GM12878 (cell line): ENCODE data around the gene STK40. TPM values are rescaled to one million over a fixed set of nuclear protein-coding genes. Genes with fewer than 3 reads are reported as not detected.

Experiments used
- ATAC-seq: fragments of 200-7000 bp; cut with Tn5 transposase; 3 replicates; pipeline ENCODE4 v1.9.1; 2020; ENCODE audit warnings: mild to moderate bottlenecking, moderate library complexity
- BruUV-seq: library from RNA; stranded (reverse); fragments of 400-500 nt; replicated peaks from 2 replicates; lab custom pipeline; 2021; lab: Mats Ljungman, UMichigan
- CTCF ChIA-PET: fragments of 300-600 bp; sonication (Branson Sonifier 250); formaldehyde crosslinking; extraction: SDS; loops from one replicate; lab custom pipeline; 2021; ENCODE audit warnings: inconsistent platforms; lab: Yijun Ruan, JAX
- POLR2A ChIA-PET: fragments of 350-600 bp; formaldehyde crosslinking; extraction: SDS; loops from one replicate; lab custom pipeline; 2021; ENCODE audit warnings: inconsistent platforms; lab: Charles Lee
- RAD21 ChIA-PET: fragments of 300-600 bp; sonication (Branson Sonifier 250); formaldehyde crosslinking; loops from one replicate; lab custom pipeline; 2023; ENCODE audit warnings: antibody characterized with exemption; ENCODE audit not compliant: unreplicated experiment; lab: Charles Lee
- SMC1A ChIA-PET: fragments of 300-600 bp; sonication (Branson Sonifier 250); formaldehyde crosslinking; loops from one replicate; lab custom pipeline; 2023; ENCODE audit not compliant: unreplicated experiment, uncharacterized antibody; lab: Charles Lee
- DNase-seq: peaks from one replicate; pipeline ENCODE4 v3.0.0-alpha.2; 2011; ENCODE audit warnings: low read depth, low spot score
- FAIRE-seq: peaks from 3 replicates; lab custom pipeline; 2011; peaks lifted over from hg19 to GRCh38; lab: Jason Lieb, UNC
- H2AFZ ChIP-seq: 2 replicates; pipeline ENCODE4 v1.6.0; 2011; ENCODE audit warnings: low read depth, low read length, control low read depth; ENCODE audit not compliant: control insufficient read depth
- H3K27ac ChIP-seq: 2 replicates; pipeline ENCODE4 v1.5.1; 2011; ENCODE audit warnings: control low read depth; ENCODE audit not compliant: control insufficient read depth, insufficient read depth
- H3K27me3 ChIP-seq, 2 experiments: replicated peaks in 1 of 2; 2 replicates each; pipeline versions ENCODE4 v1.6.0 to v1.6.1; 2011; ENCODE audit warnings: low read length in 1 of 2; ENCODE audit not compliant: control insufficient read depth in 2 of 2, insufficient read depth in 2 of 2
- H3K36me3 ChIP-seq, 2 experiments: 2 replicates each; pipeline ENCODE4 v1.5.1; 2011; ENCODE audit warnings: low read length in 1 of 2; ENCODE audit not compliant: control insufficient read depth in 2 of 2, insufficient read depth in 2 of 2
- H3K4me1 ChIP-seq: 2 replicates; pipeline ENCODE4 v1.6.1; 2011; ENCODE audit warnings: mild to moderate bottlenecking, low read length, moderate library complexity, mixed read lengths; ENCODE audit not compliant: control insufficient read depth, insufficient read depth
- H3K4me2 ChIP-seq: 2 replicates; pipeline ENCODE4 v1.6.0; 2011; ENCODE audit warnings: control low read depth; ENCODE audit not compliant: control insufficient read depth, insufficient read depth
- H3K4me3 ChIP-seq: fragments of 200-600 bp; sonication (generic); 2 replicates; pipeline ENCODE4 v1.5.1; 2016
- H3K79me2 ChIP-seq: 2 replicates; pipeline ENCODE4 v1.6.0; 2011; ENCODE audit warnings: low read length; ENCODE audit not compliant: control insufficient read depth, insufficient read depth
- H3K9ac ChIP-seq: 2 replicates; pipeline ENCODE4 v1.8.0; 2011; ENCODE audit warnings: low read length, control low read depth, mixed read lengths; ENCODE audit not compliant: control insufficient read depth, insufficient read depth
- H3K9me3 ChIP-seq: replicated peaks from 3 replicates; pipeline ENCODE4 v1.5.1; 2011; ENCODE audit warnings: mild to moderate bottlenecking, low read length; ENCODE audit not compliant: control insufficient read depth, insufficient read depth
- H4K20me1 ChIP-seq: 2 replicates; pipeline ENCODE4 v1.6.0; 2011; ENCODE audit not compliant: control insufficient read depth, insufficient read depth
- ATF7 ChIP-seq: fragments of 450-650 bp; IDR thresholded peaks from 2 replicates; pipeline ENCODE4 v1.6.1; 2016; ENCODE audit warnings: low read depth, mild to moderate bottlenecking
- CBFB ChIP-seq: IDR thresholded peaks from 2 replicates; pipeline ENCODE4 v1.6.1; 2016; ENCODE audit warnings: antibody characterized with exemption, low read depth
- IRF4 ChIP-seq: IDR thresholded peaks from 2 replicates; pipeline ENCODE4 v1.6.1; 2011; ENCODE audit warnings: low read depth, low read length
- JUND ChIP-seq: IDR thresholded peaks from 2 replicates; pipeline ENCODE4 v1.6.1; 2012; ENCODE audit warnings: low read depth, mild to moderate bottlenecking, low read length, improper control_type of control experiment, moderate library complexity
- RBBP5 ChIP-seq: fragments of 200-600 bp; sonication (generic); conservative IDR thresholded peaks from 2 replicates; pipeline ENCODE4 v1.6.1; 2016
- YBX1 ChIP-seq: fragments of 450-650 bp; IDR thresholded peaks from 2 replicates; pipeline ENCODE4 v1.6.1; 2016; ENCODE audit warnings: antibody characterized with exemption
- ZBED1 ChIP-seq: IDR thresholded peaks from 2 replicates; pipeline ENCODE4 v1.6.1; 2016; ENCODE audit warnings: borderline replicate concordance
- ZNF207 ChIP-seq: fragments of 450-650 bp; IDR thresholded peaks from 2 replicates; pipeline ENCODE4 v1.6.1; 2014; ENCODE audit warnings: antibody characterized with exemption, mild to moderate bottlenecking, borderline replicate concordance
- WGBS: methylation state at CpG from one replicate; pipeline ENCODE4 v1.1.6; 2016; ENCODE audit warnings: low lambda C conversion rate; ENCODE audit not compliant: insufficient replicate concordance, insufficient coverage; ENCODE audit errors: missing lambda C conversion rate; 5-methylcytosine and 5-hydroxymethylcytosine counted together
- in situ Hi-C: fragments of 300-500 bp; cut with MboI; formaldehyde crosslinking; loops from 9 replicates; pipeline ENCODE4 v1.14.3; 2018; ENCODE audit warnings: mixed read lengths
- intact Hi-C: fragments of 100-400 bp; cut with micrococcal nuclease; formaldehyde crosslinking; loops from one replicate; pipeline ENCODE4 v1.14.2; 2022; ENCODE audit not compliant: unreplicated experiment
- polyA plus RNA-seq, 11 experiments: library from polyadenylated mRNA; depleted of rRNA in 4 of 11; unstranded in 6 of 11; stranded (reverse) in 5 of 11; fragments of >200 nt; fragmentation: Nextera tagmentation in 4 of 11; fragmentation: Illumina TruSeq in 1 of 11; extraction: Ambion mirVana in 4 of 11; extraction: Trizol in 1 of 11; gene quantifications; 1 replicate in 1 of 11; 2 replicates in 10 of 11; pipeline versions ENCODE4 v1.2.1 to v1.2.3, GENCODE V29; 2011 to 2016; ENCODE audit warnings: inconsistent platforms in 2 of 11, missing spikeins in 2 of 11, low read depth in 1 of 11
- total RNA-seq, 4 experiments: library from RNA; depleted of rRNA in 3 of 4; stranded (reverse); fragments of >200 nt in 3 of 4; fragmentation: Illumina TruSeq in 1 of 4; extraction: Trizol in 1 of 4; gene quantifications; 2 replicates each; pipeline versions ENCODE4 v1.2.1 to v1.2.3, GENCODE V29; 2013 to 2021
- TF ChIP-seq, protein P1 (sequence below): fragments of 450-650 bp; IDR thresholded peaks from 2 replicates; pipeline ENCODE4 v1.6.1; 2018; ENCODE audit warnings: borderline replicate concordance, mild to moderate bottlenecking; ENCODE audit not compliant: partially characterized antibody
- TF ChIP-seq, protein P2 (sequence below): IDR thresholded peaks from 2 replicates; pipeline ENCODE4 v1.6.1; 2012; ENCODE audit warnings: improper control_type of control experiment, low read depth, low read length; ENCODE audit not compliant: insufficient replicate concordance
- TF ChIP-seq, protein P3 (sequence below): IDR thresholded peaks from 2 replicates; pipeline ENCODE4 v1.6.1; 2011; ENCODE audit warnings: low read depth, low read length, improper control_type of control experiment, borderline replicate concordance
- TF ChIP-seq, protein P4 (sequence below): IDR thresholded peaks from 2 replicates; pipeline ENCODE4 v1.6.1; 2012; ENCODE audit warnings: low read depth, low read length, improper control_type of control experiment
- TF ChIP-seq, protein P5 (sequence below): fragments of 450-650 bp; IDR thresholded peaks from 2 replicates; pipeline ENCODE4 v1.6.1; 2014; ENCODE audit warnings: mild to moderate bottlenecking

Gene STK40
- total and polyA plus RNA-seq, 10 of the 15 experiments (the other 5 are each of a cell fraction or from before 2014, with no cell fraction given) = 0.27 to 51.0 (median 29.5) TPM

DNA sequence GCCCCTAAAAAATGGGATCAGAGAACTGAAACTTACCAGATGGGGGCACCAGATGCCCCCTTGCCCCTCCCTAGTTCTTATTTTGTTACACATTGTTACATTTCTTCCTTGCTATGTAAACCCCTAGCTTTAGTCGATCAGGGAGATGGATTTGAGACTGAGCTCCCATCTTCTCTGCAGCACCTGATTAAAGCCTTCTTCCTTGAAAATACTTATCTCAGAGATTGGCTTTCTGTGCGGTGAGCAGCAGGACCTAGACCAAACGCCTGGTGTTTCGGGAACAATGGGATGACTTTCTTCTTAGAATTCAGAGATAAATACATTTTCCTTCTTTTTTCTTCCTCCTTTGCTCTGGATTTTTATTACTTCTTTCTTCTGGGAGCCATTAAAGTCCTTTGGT, 28.7 kb upstream of the STK40 start:
- Histone ChIP-seq H3K36me3 (0 out of 4 replicates have a peak, but pooled peaks cover 0 to 2% of the 10 kb centered on the region in 2 experiments), H4K20me1 (no peaks in the 10 kb centered on the region), H3K4me1 (no peaks in the 10 kb centered on the region), H2AFZ (no peak overlapping the region), H3K27me3 (no peaks in the 10 kb centered on the region), H3K9ac (no peak overlapping the region), H3K4me3 (no peak overlapping the region), H3K79me2 (no peaks in the 10 kb centered on the region), H3K9me3 (peaks cover 3% of the 10 kb centered on the region; the same call in 2 of the 3 replicates), H3K4me2 (no peak overlapping the region), H3K27ac (no peak overlapping the region)
- POLR2A ChIA-PET = interaction anchor here (0.6 kb wide), 1 partner anchor 26 kb away, joined by 3 read pairs; no protein-coding TSS in a partner anchor
- in situ Hi-C loops = no loop called here
- no peak for TF ChIP-seq JUND
- TF ChIP-seq, protein P1, sequence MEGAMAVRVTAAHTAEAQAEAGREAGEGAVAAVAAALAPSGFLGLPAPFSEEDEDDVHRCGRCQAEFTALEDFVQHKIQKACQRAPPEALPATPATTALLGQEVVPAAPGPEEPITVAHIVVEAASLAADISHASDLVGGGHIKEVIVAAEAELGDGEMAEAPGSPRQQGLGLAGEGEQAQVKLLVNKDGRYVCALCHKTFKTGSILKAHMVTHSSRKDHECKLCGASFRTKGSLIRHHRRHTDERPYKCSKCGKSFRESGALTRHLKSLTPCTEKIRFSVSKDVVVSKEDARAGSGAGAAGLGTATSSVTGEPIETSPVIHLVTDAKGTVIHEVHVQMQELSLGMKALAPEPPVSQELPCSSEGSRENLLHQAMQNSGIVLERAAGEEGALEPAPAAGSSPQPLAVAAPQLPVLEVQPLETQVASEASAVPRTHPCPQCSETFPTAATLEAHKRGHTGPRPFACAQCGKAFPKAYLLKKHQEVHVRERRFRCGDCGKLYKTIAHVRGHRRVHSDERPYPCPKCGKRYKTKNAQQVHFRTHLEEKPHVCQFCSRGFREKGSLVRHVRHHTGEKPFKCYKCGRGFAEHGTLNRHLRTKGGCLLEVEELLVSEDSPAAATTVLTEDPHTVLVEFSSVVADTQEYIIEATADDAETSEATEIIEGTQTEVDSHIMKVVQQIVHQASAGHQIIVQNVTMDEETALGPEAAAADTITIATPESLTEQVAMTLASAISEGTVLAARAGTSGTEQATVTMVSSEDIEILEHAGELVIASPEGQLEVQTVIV = no peak
- TF ChIP-seq YBX1 = no peak
- TF ChIP-seq ZBED1 = no peak
- no peak for TF ChIP-seq IRF4
- TF ChIP-seq, protein P2, sequence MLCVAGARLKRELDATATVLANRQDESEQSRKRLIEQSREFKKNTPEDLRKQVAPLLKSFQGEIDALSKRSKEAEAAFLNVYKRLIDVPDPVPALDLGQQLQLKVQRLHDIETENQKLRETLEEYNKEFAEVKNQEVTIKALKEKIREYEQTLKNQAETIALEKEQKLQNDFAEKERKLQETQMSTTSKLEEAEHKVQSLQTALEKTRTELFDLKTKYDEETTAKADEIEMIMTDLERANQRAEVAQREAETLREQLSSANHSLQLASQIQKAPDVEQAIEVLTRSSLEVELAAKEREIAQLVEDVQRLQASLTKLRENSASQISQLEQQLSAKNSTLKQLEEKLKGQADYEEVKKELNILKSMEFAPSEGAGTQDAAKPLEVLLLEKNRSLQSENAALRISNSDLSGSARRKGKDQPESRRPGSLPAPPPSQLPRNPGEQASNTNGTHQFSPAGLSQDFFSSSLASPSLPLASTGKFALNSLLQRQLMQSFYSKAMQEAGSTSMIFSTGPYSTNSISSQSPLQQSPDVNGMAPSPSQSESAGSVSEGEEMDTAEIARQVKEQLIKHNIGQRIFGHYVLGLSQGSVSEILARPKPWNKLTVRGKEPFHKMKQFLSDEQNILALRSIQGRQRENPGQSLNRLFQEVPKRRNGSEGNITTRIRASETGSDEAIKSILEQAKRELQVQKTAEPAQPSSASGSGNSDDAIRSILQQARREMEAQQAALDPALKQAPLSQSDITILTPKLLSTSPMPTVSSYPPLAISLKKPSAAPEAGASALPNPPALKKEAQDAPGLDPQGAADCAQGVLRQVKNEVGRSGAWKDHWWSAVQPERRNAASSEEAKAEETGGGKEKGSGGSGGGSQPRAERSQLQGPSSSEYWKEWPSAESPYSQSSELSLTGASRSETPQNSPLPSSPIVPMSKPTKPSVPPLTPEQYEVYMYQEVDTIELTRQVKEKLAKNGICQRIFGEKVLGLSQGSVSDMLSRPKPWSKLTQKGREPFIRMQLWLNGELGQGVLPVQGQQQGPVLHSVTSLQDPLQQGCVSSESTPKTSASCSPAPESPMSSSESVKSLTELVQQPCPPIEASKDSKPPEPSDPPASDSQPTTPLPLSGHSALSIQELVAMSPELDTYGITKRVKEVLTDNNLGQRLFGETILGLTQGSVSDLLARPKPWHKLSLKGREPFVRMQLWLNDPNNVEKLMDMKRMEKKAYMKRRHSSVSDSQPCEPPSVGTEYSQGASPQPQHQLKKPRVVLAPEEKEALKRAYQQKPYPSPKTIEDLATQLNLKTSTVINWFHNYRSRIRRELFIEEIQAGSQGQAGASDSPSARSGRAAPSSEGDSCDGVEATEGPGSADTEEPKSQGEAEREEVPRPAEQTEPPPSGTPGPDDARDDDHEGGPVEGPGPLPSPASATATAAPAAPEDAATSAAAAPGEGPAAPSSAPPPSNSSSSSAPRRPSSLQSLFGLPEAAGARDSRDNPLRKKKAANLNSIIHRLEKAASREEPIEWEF = no peak
- no peak for TF ChIP-seq ZNF207
- TF ChIP-seq, protein P3, sequence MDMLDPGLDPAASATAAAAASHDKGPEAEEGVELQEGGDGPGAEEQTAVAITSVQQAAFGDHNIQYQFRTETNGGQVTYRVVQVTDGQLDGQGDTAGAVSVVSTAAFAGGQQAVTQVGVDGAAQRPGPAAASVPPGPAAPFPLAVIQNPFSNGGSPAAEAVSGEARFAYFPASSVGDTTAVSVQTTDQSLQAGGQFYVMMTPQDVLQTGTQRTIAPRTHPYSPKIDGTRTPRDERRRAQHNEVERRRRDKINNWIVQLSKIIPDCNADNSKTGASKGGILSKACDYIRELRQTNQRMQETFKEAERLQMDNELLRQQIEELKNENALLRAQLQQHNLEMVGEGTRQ = no peak
- TF ChIP-seq, protein P4, sequence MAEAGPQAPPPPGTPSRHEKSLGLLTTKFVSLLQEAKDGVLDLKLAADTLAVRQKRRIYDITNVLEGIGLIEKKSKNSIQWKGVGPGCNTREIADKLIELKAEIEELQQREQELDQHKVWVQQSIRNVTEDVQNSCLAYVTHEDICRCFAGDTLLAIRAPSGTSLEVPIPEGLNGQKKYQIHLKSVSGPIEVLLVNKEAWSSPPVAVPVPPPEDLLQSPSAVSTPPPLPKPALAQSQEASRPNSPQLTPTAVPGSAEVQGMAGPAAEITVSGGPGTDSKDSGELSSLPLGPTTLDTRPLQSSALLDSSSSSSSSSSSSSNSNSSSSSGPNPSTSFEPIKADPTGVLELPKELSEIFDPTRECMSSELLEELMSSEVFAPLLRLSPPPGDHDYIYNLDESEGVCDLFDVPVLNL = no peak
- TF ChIP-seq CBFB = no peak
- TF ChIP-seq ATF7 = no peak
- TF ChIP-seq, protein P5, sequence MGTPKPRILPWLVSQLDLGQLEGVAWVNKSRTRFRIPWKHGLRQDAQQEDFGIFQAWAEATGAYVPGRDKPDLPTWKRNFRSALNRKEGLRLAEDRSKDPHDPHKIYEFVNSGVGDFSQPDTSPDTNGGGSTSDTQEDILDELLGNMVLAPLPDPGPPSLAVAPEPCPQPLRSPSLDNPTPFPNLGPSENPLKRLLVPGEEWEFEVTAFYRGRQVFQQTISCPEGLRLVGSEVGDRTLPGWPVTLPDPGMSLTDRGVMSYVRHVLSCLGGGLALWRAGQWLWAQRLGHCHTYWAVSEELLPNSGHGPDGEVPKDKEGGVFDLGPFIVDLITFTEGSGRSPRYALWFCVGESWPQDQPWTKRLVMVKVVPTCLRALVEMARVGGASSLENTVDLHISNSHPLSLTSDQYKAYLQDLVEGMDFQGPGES = no peak
- no peak for TF ChIP-seq RBBP5
- ATAC-seq (no peak), FAIRE-seq (no peak), DNase-seq (no peak)
- RAD21 ChIA-PET = no interaction called here
- WGBS = 96% methylated on average over 4 of the region's 4 CpGs
- CTCF ChIA-PET = interaction anchor here (1.0 to 1.3 kb wide), 2 partner anchors 46 to 72 kb away, joined by 3 to 6 read pairs; no protein-coding TSS in a partner anchor
- BruUV-seq = no TSS peak
- SMC1A ChIA-PET = interaction anchor here (0.9 kb wide), 1 partner anchor 114 kb away, joined by 3 read pairs; no protein-coding TSS in a partner anchor
- intact Hi-C loops = no loop called here
